HG02763 (cell line): ENCODE data around the gene GJA10.

ENCODE experiments used
- ATAC-seq: cut with Tn5 transposase; IDR thresholded peaks from one replicate; pipeline ENCODE4 v1.9.1; 2021; ENCODE audit warnings: mild to moderate bottlenecking, moderate library complexity; ENCODE audit not compliant: unreplicated experiment

GJA10 gene

DNA sequence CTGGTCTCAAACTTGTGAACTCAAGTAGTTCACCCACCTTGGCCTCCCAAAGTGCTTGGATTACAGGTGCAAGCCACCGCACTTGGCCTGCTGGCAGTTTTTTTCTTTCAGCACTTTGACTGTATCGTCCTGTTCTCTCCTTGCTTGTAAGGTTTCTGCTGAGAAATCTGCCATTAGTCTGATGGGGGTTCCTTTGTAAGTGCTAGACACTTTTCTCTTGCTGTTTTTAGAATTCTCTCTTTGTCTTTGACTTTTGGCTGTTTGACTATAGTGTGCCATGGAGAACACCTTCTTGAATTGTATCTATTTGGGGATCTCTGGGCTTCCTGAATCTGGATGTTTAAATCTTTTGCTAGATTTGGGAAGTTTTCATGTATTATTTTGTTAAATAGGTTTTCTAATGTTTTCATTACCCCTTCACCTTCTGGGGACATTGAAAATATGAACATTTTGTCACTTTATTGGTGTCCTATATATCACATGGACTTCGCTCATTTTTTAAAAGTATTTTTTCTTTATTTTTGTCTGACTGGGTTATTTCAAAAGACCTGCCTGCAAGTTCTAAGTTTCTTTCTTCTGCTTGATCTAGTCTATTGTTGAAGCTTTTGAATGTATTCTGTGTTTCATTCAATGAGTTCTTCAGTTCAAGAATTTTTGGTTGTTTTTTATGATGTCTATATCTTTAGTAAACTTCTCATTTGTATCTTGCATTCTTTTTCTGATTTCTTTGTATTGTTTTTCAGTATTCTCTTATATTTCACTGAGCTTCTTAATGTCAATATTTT, 22.1 kb downstream of the GJA10 start:
- no peak for ATAC-seq

DNA sequence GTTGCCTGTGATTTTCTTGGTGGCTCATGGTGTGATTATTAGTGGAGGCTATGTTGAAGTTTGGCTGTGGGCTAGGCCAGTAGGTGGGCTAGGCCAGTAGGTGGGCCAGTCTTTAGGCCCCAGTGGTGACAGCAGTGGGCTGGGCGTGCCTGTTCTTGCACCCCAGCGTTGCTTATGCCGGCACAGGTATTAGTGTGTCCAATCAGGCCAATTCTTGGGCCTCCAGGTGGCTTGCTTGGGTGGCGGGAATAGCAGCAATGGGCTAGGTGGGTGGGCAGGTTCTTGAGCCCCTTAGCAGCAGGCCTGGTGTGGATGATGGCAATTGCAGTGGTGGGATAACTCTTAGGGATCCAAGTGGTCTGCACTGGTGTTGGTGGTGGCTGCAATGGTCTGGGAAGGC, 22.9 kb downstream of the GJA10 start:
- no peak for ATAC-seq

DNA sequence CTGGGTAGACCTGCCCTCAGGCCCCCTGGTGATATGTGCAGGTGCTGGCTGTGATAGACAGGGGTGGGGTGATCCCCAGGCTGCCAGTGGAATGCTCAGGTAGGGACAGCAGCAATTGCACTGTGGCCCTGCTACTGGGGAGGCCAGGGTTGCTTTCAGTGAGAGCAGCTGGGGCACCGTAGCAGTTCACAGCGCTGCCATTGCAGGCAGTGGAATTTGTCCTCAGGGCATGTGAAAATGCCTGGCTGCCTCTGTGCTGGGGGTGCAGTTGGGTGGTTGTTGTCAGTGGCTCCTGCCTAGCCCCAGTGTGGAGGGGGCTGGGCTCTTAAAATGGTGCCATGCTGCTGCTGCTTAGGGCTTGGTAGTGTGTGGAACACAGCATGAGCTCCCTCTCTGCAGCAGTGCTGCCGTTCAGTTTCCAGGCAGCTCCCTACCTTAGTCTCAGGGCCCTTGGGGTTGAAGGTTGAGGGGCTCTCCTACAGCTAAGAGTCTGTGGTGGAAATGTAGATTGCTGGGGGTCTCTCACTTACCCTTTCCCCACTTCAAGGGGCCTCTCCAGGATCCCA, 23.6 kb downstream of the GJA10 start:
- no peak for ATAC-seq

DNA sequence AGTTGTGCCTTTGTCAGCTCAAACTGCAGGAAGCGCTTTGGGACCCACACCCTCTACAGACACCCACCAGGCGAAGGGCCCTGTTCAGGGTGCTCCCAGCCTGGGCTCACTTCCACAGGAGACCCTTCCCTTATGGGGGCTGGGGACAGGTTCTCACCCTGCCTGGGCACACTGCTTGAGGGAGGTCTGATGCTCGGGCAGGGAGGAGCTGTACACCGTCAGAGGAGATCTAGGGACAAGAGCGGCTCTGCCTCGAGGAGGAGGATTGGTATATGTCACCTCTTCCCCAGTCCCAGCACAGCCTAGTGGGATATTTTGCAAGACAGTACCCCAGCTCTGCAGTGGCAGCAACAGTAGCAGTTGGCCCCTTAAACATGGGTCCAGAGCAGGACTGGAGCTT, 26.9 kb downstream of the GJA10 start:
- no peak for ATAC-seq

DNA sequence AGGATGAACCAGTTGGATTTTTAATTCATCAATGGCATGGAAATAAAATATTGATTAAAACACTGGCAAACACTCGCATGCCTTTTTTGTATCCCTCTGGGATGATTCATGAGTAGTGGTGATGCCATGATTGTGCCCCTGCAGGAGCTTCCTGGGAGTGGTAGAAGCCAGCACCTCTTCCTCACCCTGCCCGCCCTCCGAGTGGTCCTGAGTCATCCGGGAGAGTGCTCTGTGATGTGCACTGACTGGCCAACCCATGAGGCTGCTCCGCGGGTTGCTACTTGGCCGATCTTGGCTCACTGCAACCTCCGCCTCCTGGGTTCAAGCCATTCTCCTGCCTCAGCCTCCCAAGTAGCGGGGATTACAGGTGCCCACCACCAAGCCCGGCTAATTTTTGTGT, 27.4 kb downstream of the GJA10 start:
- no peak for ATAC-seq

DNA sequence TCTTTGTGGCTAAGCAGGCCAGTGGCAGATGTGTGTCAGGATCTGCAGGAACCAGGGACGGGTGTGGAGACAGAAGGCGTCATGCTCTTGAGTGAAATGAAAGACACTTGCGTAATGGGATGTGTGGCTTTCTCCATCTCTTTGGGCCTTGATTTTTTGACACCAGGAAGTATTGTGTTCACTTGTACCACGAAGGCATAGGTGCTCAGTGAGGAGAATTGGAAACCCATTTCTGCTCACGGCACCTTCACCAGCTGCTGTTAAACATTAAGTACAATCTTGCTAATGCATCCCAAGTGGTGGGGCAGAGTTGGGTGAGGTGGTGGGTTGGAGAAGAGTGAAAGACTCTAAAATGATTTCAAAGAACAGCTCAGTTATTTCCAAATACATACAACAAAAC, 30.0 kb downstream of the GJA10 start:
- ATAC-seq, result no peak

- ATAC-seq, result no peak
These were observed 31.6 kb downstream of the GJA10 start for GRCh38 chr6:89925826-89926225.

DNA sequence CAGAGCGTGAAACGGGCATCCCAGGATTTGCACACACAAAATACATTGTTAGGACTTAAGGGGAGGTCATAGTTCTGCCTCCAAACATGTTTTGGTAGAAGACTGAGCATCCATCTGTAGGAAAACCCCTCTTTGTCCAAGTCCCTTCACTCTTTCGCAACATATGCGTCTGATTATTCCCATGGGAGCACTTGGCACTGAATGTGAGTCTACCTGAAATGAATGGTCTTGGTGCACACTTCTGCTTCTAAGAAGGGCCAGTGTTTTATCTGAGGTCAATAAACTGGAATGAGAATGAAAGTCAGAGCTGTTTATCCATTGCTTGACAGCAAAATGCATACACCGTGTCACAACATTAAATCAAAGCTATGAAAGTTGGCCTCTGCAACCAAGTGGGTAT, 33.0 kb downstream of the GJA10 start:
- no peak for ATAC-seq

GRCh38 chr6:89927791-89928550, 33.7 kb downstream of the GJA10 start:
- no peak for ATAC-seq

- ATAC-seq, result no peak
These were observed 34.3 kb downstream of the GJA10 start for GRCh38 chr6:89928604-89929003.

DNA sequence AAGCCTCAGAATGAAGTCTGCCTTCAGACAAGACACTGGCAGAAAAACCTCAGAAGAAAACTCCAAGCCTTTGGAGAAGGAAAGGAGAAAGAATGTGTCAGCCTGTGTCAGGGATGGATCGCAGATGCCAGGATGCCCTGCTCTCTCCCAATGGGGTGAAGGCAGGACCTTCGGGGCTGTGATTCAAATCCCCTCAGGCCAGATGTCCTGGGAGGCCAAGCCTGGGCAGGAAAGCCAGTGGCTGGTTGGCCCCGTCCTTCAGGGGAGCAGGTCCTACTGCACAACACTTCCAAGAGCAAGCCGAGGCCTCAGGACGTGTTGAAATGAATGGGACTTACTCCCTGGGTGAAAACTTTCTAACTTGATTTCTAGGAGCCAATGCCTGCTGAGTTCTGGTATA, 36.5 kb downstream of the GJA10 start:
- no peak for ATAC-seq

- ATAC-seq, result no peak
These were observed 38.1 kb downstream of the GJA10 start for GRCh38 chr6:89932245-89932802.

DNA sequence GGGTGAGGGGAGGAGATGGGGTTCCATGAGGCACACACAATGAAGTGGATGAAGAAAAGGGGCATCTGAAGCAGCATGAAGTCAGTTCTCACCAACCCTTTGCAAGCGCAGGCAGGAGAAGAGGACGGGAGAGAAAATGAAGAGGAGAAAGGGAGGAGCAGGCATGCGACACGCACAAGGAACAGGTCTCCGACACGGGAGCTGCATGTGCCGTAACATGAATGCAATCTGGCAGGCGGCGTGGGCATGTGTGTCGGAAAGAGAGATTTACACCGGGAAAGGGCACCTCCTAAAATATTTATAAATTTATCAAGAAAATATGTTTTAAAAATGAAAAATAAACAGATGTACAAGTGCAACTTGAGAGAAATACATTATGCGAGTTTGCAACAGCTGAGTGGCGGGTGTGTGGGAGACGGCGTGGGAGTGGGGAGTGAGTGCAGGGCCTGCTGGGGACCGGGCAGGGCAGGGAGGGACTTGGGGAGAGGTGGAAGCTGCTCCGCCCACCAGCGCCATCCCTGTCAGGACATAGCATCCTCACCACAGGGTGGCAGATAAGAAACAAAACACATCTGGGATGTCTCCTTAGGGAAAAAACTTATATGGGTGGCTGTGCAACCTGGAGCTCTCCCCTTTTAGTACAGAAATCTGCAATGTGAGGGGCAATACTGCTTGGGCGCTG, 40.6 kb downstream of the GJA10 start:
- no peak for ATAC-seq

DNA sequence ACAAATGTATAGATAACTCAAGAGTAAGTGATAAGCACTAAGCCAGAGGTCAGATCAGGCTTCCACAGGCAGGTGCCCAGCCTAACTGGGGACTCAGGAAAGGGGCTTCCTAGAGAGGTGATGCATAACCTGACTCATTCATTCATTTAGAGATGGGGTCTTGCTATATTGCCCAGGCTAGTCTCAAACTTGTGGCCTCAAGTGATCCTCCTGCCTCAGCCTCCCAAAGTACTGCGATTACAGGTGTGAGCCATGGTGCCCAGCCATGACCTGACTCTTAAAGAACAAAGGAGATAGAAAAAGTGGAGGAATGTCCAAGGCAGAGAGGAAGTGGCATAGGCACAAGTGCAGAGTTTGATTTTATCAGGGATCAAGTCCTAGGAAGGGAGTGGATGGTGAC, 41.9 kb downstream of the GJA10 start:
- no peak for ATAC-seq

- no peak for ATAC-seq
These were observed 43.7 kb downstream of the GJA10 start for GRCh38 chr6:89938014-89938413.

- ATAC-seq, result no peak
These were observed 44.9 kb downstream of the GJA10 start for GRCh38 chr6:89939144-89939543.

DNA sequence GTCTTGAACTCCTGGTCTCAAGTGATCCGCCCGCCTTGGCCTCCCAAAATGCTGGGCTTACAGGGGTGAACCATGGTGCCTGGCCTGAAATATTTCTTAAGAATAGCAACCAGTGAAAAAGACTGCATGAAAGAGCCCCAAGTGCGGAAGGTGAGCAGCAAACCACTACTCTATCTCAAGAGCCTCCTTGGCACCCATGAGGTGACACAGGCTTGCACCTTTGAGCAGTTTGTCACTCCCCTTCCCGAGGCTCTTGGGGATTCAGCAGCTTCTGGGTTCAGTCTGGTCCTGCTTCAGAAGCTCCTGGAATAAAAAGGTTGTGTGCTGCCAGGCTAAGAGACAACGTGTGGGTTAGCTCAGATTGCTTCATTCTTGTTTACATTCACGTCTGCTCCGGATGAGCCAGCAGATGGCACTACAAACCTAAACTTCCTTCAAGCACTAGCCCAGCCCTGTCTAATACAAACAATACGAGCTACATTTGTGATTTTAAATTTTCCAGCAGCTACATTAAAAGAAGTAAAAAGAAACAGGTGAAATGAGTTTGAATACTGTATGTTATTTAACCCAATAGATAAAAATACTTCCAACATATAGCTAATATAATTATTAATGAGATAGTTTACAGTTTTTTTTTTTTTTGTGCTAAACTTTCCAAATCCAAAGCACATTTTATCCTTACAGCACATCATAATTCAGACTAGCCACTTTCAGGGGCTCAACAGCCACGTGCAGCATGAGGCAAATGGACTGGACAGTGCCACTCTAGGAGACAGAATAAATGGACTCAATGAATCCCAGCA, 46.2 kb downstream of the GJA10 start:
- peak; percentile 50 for ATAC-seq

DNA sequence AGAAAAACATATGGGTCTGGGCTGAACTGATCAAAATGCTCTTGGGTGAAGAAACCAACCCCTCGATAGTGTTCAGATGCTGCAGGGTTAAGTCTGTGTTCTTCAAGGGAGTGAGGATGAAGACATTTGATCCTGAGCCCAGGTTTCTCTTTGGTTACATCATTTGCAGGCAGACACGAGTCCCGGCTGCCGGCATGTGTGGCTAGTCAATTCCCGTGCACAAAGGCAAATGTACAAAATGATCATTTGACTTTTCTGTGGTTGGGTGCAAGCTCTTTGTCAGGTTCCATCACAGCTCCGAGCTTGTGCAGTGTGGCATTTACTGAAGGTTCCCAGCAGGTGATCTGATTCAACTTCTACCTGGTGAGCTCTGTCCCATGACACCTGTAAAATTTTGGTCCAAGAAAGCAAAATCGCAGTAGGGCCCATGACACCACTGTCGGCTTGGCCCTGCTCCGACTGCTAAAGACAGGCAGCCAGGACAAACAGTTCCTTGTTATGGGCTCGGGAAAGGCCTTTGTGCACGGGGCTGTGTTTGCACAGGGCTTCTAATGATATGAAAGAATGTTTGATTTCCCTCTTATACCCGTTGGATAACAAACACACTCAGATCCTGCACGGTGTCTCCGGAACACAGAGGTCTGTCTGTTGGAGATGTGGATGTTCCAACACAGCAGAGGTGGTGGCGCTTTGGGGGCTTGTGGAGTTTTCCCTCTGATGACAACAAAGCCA, 46.9 kb downstream of the GJA10 start:
- ATAC-seq, result no peak

DNA sequence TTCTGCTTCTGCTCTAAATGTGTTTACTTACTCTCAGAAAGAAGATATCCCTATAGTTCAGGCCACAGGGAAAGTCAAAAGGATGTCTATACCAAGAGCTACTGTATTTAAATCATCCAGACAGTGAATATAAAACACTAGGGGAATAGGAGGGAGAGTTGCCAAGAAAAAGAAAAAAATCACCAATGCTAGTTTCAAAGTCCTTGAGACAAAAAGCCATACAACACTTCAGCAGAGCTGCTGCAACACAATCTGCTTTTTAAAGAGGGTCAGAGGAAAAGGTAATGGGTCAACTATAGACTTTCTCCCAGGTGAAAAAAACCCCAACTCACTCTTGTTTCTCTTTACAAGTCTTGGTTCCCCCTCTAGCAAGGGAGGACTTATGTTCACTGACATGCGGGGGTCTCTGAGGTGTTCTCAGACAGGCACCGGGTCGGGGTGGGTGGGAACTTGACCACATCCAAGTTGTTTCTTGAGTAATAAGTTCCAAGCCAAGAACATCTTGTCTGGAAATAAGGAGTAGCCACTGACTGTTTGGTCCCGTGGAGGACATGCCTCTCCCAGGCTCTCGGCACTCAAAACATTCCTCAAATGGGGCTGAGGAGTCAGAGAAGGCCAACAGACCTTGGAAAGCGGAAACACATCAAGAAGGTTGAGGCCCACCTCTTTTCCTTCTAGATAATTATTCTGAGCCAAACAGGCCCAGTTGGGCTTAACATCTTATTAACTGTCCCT, 47.7 kb downstream of the GJA10 start:
- no peak for ATAC-seq
